ENCODE measurements around the gene PALLD. TPM values are rescaled to one million over a fixed set of nuclear protein-coding genes. Genes with fewer than 3 reads are reported as not detected.

PALLD gene
- polyA plus RNA-seq, 1 donor from 2014 or later: 20.5 TPM

GRCh38 chr4:168917138-168917779 lies 420.4 kb downstream of the PALLD start:
- H3K9ac ChIP-seq (ENCODE audit: low read length): no peak overlapping the region
- no peak overlapping the region for H3K27ac ChIP-seq (ENCODE audit: low read length)
- no peak overlapping the region for H3K4me3 ChIP-seq (ENCODE audit: low read length)
- H2AFZ ChIP-seq (ENCODE audit: low read depth, low read length): no peak overlapping the region
- H3K9me2 ChIP-seq (ENCODE audit: insufficient read depth, low read length): no peaks in the 10 kb centered on the region
- H3K4me2 ChIP-seq (ENCODE audit: low read length): no peak overlapping the region
- no peaks in the 10 kb centered on the region for H4K20me1 ChIP-seq (ENCODE audit: insufficient read depth)
- H3K36me3 ChIP-seq (ENCODE audit: insufficient read depth, low read length): peaks cover 8% of the 10 kb centered on the region
- H3K27me3 ChIP-seq (ENCODE audit: insufficient read depth, low read depth, low read length): no peaks in the 10 kb centered on the region
- H3K79me2 ChIP-seq (replicated peaks; ENCODE audit: insufficient read depth, low read length): no peaks in the 10 kb centered on the region
- no peaks in the 10 kb centered on the region for H3K9me3 ChIP-seq (ENCODE audit: low read length)
- TF ChIP-seq RAD21 (conservative IDR thresholded peaks at IDR 0.05): peak; percentile 71
- peak; percentile 78 for TF ChIP-seq SMC3 (conservative IDR thresholded peaks at IDR 0.05; ENCODE audit: poor library complexity)
- TF ChIP-seq CTCF (IDR thresholded peaks at IDR 0.05; ENCODE audit: poor library complexity, severe bottlenecking): peak; percentile 67
- TF ChIP-seq POLR2AphosphoS5 (IDR thresholded peaks at IDR 0.05): no peak
- TF ChIP-seq REST (IDR thresholded peaks at IDR 0.05; ENCODE audit: borderline replicate concordance): no peak
- no peaks in the 10 kb centered on the region for H3F3A ChIP-seq (ENCODE audit: insufficient read depth, low read length, poor library complexity, severe bottlenecking)

GRCh38 chr4:168919706-168920324 lies 423.0 kb downstream of the PALLD start:
- Histone ChIP-seq H2AFZ (ENCODE audit: low read depth, low read length) (no peak overlapping the region), H3K27me3 (ENCODE audit: insufficient read depth, low read depth, low read length) (no peaks in the 10 kb centered on the region), H3K79me2 (replicated peaks; ENCODE audit: insufficient read depth, low read length) (no peaks in the 10 kb centered on the region), H3K9me2 (ENCODE audit: insufficient read depth, low read length) (no peaks in the 10 kb centered on the region), H3F3A (ENCODE audit: insufficient read depth, low read length, poor library complexity, severe bottlenecking) (no peaks in the 10 kb centered on the region), H3K4me3 (ENCODE audit: low read length) (no peak overlapping the region), H3K36me3 (ENCODE audit: insufficient read depth, low read length) (peaks cover 8% of the 10 kb centered on the region), H3K27ac (ENCODE audit: low read length) (no peak overlapping the region), H3K9me3 (ENCODE audit: low read length) (no peaks in the 10 kb centered on the region), H3K9ac (ENCODE audit: low read length) (no peak overlapping the region), H4K20me1 (ENCODE audit: insufficient read depth) (no peaks in the 10 kb centered on the region), H3K4me2 (ENCODE audit: low read length) (no peak overlapping the region)
- TF ChIP-seq EZH2 (IDR thresholded peaks at IDR 0.05; ENCODE audit: borderline replicate concordance, insufficient read depth, low read length, poor library complexity, severe bottlenecking): no peak
- TF ChIP-seq REST (IDR thresholded peaks at IDR 0.05; ENCODE audit: borderline replicate concordance): no peak
- TF ChIP-seq SMC3 (conservative IDR thresholded peaks at IDR 0.05; ENCODE audit: poor library complexity): no peak
- no peak for TF ChIP-seq CTCF (IDR thresholded peaks at IDR 0.05; ENCODE audit: poor library complexity, severe bottlenecking)
- TF ChIP-seq RAD21 (conservative IDR thresholded peaks at IDR 0.05): no peak
- no peak for TF ChIP-seq MXI1 (conservative IDR thresholded peaks at IDR 0.05; ENCODE audit: poor library complexity, severe bottlenecking)
- no peak for TF ChIP-seq EP300 (conservative IDR thresholded peaks at IDR 0.05; ENCODE audit: poor library complexity, severe bottlenecking)
- no peak for TF ChIP-seq TAF1 (IDR thresholded peaks at IDR 0.05; ENCODE audit: low read depth)
- no peak for TF ChIP-seq POLR2AphosphoS5 (IDR thresholded peaks at IDR 0.05)
